Loucy (cell line): Measurements from ENCODE around the gene GTF2B.
"Not testable (repeated sequence)": the region's sequence is repeated elsewhere in the genome, so short reads cannot be mapped to it uniquely, and the experiment has no call there.

ENCODE experiments used
- EZH2phosphoT487 ChIP-seq: fragments of 200-600 bp; IDR thresholded peaks from 2 replicates; pipeline ENCODE4 v1.6.1; 2018; ENCODE audit warnings: antibody characterized with exemption, mild to moderate bottlenecking, moderate library complexity, borderline replicate concordance
- TF ChIP-seq, protein P1 (sequence below): fragments of 200-600 bp; sonication (generic); conservative IDR thresholded peaks from 2 replicates; pipeline ENCODE4 v1.5.1; 2014; ENCODE audit warnings: mild to moderate bottlenecking, antibody characterized with exemption, low read length

DNA sequence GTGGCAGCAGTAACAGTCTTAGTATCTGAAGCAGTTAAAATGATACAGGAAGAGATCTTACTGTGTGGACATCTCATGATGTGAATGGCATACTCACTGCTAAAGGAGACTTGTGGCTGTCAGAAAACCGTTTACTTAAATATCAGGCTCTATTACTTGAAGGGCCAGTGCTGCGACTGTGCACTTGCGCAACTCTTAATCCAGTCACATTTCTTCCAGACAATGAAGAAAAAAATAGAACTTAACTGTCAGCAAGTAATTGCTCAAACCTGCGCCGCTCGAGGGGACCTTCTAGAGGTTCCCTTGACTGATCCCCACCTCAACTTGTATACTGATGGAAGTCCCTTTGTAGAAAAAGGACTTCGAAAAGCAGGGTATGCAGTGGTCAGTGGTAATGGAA lies 38.8 kb upstream of the GTF2B start:
- TF ChIP-seq EZH2phosphoT487 = not testable (repeated sequence)
- TF ChIP-seq, protein P1, sequence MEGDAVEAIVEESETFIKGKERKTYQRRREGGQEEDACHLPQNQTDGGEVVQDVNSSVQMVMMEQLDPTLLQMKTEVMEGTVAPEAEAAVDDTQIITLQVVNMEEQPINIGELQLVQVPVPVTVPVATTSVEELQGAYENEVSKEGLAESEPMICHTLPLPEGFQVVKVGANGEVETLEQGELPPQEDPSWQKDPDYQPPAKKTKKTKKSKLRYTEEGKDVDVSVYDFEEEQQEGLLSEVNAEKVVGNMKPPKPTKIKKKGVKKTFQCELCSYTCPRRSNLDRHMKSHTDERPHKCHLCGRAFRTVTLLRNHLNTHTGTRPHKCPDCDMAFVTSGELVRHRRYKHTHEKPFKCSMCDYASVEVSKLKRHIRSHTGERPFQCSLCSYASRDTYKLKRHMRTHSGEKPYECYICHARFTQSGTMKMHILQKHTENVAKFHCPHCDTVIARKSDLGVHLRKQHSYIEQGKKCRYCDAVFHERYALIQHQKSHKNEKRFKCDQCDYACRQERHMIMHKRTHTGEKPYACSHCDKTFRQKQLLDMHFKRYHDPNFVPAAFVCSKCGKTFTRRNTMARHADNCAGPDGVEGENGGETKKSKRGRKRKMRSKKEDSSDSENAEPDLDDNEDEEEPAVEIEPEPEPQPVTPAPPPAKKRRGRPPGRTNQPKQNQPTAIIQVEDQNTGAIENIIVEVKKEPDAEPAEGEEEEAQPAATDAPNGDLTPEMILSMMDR = not testable (repeated sequence)
